ENCODE data around the gene ZSWIM8.
"Not testable (repeated sequence)": the region's sequence is repeated elsewhere in the genome, so short reads cannot be mapped to it uniquely, and the experiment has no call there.

ZSWIM8 gene

DNA sequence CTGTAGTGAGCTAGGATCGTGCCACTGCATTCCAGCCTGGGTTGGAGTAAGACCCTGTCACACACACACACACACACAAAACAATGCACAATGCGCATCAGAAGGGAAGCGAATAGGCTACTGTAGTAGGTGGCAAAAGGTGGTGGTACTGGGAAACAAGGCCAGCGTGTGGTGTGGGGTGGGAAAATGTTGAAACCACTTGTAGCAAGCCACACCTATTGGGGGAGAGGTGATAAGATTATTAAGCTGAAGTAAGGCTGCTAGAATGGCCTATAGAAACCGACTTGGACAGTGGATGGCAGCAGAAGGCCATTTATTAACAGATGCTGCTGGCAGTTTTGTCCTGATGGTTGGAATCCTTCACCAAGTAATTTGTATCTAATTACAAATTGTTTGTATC is 10.8 kb upstream of the ZSWIM8 start:
- DNase-seq (ENCODE audit: low spot score) = no peak

DNA sequence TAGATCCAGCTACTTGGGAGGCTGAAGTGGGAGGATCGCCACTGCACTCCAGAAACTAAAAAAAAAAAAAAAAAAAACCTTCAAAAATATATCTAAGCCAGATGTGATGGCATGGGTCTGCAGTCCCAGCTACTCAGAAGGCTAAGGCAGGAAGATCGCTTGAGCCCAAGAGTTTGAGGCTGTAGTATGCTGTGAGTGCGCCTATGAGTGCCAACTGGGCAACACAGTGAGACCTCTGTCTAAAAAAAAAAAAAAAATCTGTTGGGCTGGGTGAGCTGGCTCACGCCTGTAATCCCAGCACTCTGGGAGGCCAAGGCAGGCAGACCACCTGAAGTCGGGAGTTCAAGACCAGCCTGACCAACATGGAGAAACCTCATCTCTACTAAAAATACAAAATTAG is 6.4 kb upstream of the ZSWIM8 start:
- no peak for DNase-seq (ENCODE audit: low spot score)

DNA sequence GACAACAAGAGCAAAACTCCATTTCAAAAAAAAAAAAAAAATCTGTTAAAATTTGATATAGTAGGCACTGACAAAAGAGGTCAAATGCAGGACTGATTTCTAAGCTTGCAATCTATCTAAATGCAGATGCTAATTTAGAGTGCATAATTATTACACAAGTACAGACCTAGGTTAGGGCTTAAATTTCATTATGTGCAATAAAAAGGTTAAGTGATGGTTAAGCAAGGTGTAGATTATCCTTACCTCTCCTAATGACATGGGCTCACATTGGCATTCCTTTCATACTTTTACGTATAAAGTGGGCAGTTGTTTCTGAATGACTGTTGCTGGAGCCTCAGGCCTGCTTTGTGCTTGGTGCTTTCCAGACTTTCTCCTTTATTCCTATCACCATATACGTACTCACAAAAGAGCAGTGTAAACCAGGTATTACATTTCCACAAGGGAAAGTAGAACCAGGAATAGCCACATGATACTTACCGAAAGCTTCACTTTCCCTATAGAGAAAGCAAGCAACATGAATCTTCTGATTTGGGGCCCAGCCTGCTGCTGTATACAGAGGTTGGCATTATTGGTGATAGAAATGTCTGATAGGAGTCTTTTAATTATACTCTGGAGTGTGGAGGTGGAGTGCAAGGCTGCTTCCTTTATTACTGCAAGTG is 5.7 kb upstream of the ZSWIM8 start:
- DNase-seq (ENCODE audit: low spot score) = no peak

DNA sequence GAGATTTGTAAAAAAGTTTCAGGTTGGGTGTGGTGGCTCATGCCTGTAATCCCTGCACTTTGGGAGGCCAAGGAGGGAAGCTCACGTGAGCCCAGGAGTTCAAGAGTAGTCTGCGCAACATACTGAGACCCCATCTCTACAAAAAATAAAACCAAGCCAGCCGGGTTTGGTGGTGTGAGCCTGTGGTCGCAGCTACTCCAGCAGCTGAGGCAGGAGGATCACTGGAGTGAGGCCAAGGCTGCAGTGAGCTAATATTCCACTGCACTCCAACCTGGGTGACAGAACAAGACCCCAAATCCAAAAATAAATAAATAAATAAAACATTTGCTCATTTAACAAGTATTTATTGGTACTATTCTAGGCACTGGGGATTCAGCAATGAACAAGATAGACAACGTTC is 5.1 kb upstream of the ZSWIM8 start:
- no peak for DNase-seq (ENCODE audit: low spot score)

DNA sequence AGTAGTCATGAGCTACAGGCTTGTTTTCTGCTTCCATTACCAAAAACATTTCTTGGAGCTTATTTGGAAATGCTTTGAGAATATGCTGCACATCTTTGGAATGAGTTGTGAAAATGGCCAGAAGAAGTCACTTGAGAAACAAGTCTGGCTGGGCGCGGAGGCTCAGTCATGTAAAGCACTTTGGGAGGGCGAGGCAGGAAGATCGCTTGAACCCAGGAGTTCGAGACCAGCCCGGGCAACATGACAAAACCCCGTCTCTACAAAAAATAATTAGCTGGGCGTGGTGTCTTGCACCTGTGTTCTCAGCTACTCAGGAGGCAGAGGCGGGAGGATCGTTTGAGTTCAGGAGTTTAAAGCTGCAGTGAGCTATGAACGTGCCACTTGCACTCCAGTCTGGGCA is 4.4 kb upstream of the ZSWIM8 start:
- DNase-seq (ENCODE audit: low spot score) = no peak

DNA sequence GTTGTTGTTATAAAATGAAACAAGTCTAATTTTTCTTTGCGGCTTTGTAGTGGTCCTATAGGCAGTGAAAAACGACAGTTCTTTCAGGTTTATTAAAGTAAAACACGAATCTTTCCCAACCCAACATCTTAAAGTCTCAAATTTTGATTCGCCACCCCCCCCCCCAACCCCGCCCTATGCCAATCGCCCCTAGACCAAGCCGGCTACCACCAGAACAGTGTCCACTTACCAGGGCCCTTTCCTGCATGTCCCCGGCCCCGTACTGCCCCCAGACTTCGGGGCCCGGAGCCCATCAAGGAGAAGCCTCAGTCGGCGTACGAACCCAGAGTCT is 3.9 kb upstream of the ZSWIM8 start:
- no peak for DNase-seq (ENCODE audit: low spot score)

DNA sequence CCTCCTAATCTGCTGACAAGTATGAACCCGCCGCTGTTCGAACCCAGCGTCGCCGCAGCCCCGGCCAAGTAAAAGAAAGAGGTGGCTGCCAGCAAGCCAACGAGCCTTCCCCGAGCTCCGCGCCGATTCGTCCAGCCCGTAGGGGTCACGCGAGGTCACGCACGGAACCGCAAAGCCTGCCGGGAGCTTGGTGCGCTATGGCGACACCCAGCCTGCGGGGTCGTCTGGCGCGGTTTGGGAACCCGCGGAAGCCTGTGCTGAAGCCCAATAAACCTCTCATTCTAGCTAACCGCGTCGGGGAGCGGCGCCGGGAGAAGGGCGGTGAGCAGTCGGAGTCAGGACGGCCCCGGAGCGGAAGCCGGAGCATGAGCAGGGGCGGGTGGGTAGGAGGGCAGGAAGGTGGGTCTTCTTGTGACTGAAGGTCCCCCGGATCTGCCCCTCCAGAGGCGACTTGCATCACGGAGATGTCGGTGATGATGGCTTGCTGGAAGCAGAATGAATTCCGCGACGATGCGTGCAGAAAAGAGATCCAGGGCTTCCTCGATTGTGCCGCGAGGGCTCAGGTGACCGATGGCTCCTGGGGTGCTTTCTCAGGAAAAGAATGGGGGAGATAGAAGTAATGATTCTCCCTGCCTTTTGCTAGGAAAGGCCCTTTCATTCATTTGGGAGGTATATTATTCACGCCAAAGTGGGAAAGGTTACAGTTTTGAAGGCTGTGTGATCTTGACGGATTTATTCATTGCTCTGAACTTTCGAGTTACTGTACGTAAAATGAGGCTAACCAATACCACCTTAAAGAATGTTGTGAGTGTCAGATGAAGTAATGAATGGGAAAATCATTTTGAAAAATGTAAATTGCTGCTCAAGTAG is 3.3 kb upstream of the ZSWIM8 start, which contains the start of gene CHCHD1:
TSS of gene CHCHD1 (plus strand) at position 170 of the 870 bp plus-strand sequence. CDS start at position 198, 28 bp downstream.
- peak; percentile 81 for DNase-seq (ENCODE audit: low spot score)

DNA sequence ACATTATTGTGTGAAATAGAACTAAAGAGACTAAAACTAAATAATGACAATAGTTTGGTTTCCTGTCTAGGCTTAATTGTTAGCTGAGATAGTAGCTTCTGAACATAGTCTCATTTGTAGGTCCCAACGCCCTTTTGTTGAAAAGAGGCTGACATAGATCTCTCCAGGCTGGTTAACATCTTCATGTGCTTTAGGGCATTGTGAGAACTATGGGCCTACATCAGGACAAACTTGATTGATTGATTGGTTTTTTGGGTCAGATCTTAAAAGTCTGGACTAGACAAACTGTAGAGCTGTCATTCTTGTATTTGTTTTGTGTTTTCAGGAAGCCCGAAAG is 2.7 kb upstream of the ZSWIM8 start:
- no peak for DNase-seq (ENCODE audit: low spot score)

DNA sequence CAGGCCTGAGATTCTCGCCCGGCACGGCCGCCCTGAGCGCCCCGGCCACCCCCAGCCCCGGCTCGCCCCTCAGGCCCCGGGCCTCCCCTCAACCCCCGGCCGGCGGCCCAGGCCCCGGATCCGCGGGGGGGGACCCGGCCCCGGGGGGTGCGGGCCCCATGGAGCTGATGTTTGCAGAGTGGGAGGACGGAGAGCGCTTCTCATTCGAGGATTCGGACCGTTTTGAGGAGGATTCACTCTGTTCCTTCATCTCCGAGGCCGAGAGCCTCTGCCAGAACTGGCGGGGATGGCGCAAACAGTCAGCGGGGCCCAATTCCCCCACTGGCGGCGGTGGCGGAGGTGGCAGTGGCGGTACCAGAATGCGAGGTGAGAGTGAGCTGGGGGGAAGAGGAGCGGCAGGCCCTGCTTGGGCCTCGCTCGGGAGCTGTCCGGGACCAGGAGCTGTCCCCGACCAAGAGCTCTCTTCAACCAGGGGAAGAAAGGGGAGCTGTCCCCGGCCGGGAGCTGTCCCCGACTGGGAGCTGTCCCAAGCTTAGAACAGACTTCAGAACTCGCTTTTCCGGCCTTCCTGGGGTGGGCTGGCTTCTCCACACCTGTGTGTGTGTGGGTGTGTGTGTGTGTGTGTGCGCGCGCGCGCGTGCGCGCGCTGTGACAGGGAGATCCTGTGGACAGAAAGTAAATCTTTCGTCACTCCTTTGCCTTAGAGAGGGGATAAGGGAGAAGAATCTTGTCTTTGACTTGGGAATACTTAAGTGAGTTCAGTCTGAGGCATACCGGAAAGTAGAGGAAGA is 510 bp downstream of the ZSWIM8 start:
- peak; percentile 42 for DNase-seq (ENCODE audit: low spot score)

DNA sequence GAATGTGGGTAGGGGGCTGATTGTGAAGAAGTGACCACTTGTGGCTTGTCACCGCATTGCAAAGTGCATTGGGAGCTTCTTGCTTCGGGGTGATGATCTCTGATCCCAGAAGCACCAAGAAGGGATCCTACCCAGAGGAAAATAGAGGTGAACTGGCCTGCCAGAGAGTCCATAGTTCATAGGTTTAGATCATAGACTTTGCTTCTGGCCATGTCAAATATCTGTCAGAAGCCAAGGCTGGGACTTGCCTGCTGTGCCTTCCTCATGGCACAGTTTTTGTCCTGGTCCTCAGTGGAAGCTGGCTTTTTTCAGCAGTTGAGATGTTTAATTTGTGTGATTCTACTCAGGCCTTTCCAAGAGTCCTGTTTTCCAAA is 1.1 kb downstream of the ZSWIM8 start:
- no peak for DNase-seq (ENCODE audit: low spot score)

DNA sequence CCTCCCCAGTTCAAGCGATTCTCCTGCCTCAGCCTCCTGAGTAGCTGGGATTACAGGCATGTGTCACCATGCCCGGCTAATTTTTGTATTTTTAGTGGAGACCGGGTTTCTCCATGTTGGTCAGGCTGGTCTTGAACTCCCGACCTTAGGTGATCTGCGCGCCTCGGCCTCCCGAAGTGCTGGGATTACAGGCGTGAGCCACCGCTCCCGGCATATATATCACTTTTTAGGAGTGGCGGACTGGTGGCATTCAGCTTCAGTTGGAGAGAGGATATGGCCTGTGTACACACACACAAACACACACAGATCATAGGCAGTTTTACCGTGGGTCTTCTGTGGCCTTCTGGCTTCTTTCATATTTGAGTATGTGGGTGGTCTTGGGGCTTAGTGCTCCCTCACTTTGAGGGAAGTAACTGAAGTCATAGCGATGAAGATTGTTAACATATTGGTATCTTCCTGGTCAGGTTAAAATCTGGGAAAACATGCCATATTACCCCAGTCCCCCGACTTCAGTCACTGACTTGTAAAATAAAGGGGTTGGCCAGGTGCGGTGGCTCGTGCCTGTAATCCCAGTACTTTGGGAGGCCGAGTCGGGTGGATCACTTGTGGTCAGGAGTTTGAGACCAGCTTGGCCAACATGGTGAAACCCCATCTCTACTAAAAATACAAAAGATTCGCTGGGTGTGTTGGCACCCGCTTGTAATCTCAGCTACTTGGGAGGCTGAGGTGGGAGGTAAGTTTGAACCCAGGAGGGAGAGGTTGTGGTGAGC is 1.8 kb downstream of the ZSWIM8 start:
- not testable (repeated sequence) for DNase-seq (ENCODE audit: low spot score)

DNA sequence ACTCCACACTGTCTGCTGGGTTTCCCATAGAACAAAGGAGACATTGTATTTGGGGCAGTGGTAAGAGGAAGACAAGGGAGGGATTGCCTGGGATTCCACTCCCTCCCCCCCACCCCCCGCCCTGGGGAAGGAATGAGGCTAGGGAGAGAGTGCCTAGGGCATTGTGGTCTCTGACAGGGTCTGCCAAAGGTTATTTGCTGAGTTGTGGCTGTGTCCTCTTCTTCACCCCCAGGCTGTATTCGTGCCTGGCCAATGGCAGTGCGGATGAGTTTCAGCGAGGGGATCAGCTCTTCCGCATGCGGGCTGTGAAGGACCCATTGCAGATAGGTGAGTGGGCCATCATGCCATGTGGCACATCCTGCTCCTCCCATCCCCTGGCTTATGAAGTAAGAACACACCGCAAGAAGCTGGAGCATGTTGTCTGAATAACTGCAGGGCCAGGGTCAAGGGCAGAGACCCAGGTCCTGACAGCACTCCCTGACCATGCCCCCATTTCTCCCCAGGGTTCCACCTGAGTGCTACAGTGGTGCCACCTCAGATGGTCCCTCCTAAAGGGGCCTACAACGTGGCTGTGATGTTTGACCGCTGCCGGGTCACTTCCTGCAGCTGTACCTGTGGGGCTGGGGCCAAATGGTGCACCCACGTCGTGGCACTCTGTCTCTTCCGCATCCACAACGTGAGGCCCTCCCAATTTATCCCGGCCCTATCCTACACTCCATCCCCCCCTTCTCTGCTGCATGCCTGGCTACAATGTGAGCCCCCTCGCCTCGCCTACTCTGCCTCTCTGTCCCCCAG is 3.7 kb downstream of the ZSWIM8 start:
- DNase-seq (ENCODE audit: low spot score) = no peak

DNA sequence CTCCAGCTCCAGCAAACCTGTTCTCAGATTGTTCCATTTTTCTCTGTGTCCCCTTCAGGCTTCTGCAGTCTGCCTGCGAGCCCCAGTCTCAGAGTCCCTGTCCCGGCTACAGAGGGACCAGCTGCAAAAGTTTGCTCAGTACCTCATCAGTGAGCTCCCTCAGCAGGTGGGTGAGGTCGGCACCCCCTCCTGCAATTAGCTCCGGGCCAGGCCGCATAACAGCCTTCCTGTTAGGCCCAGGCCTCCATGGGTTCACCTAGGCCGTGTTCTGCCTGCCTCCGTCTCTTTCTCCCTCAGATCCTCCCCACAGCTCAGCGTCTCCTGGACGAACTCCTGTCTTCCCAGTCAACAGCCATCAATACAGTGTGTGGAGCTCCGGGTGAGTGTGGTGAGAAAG is 4.3 kb downstream of the ZSWIM8 start:
- no peak for DNase-seq (ENCODE audit: low spot score)

DNA sequence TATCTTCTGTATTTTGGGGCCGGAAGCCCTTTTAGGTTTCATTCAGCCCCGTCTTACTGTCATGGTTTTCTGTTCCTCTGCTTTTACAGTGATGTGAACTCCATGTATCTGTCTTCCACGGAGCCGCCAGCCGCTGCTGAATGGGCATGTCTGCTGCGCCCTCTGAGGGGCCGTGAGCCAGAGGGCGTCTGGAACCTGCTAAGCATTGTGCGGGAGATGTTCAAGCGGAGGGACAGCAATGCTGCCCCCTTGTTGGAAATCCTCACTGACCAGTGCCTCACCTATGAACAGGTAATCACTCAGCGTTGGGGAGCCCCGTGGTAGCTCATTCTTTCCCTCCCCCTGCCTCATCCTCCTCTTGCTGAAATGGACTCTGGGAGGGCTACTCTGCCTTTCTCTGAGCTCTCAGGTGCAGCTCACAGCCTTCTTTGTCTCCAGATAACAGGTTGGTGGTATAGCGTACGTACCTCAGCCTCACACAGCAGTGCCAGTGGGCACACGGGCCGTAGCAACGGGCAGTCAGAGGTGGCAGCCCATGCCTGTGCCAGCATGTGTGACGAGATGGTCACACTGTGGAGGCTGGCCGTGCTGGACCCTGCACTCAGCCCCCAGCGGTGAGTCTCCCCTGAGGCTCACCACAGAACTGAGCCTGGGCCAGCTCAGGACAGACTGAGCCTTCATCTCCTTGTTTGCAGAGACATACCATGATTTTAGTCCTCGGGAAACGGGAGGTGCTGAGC is 5.7 kb downstream of the ZSWIM8 start:
- DNase-seq (ENCODE audit: low spot score) = no peak

DNA sequence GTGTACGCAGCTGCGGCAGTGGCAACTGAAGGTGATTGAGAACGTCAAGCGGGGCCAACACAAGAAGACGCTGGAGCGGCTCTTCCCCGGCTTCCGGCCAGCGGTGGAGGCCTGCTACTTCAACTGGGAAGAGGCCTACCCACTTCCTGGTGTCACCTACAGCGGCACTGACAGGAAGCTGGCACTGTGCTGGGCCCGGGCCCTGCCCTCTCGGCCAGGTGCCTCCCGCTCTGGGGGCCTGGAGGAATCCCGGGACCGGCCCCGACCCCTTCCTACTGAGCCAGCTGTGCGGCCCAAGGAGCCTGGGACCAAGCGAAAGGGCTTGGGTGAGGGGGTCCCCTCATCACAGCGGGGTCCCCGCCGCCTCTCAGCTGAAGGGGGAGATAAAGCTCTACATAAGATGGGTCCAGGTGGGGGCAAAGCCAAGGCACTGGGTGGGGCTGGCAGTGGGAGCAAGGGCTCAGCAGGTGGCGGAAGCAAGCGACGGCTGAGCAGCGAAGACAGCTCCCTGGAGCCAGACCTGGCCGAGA is 6.5 kb downstream of the ZSWIM8 start:
- DNase-seq (ENCODE audit: low spot score) = no peak

DNA sequence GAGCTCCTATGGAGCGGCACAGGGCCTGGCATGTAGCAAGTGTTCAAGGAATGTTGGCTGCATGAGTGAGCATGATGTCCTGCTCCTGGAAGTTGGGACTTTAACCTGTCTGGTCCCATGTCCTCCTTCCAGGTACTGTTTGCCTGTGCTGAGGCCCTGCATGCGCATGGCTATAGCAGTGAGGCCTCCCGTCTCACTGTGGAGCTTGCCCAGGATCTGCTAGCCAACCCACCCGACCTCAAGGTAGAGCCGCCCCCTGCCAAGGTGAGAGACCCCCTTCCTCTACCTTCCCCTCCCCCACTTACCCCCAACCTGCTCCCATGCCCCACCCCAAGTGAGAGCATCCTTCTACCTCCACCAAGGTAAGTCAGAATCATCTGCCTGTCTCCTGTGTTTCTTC is 8.1 kb downstream of the ZSWIM8 start:
- no peak for DNase-seq (ENCODE audit: low spot score)

DNA sequence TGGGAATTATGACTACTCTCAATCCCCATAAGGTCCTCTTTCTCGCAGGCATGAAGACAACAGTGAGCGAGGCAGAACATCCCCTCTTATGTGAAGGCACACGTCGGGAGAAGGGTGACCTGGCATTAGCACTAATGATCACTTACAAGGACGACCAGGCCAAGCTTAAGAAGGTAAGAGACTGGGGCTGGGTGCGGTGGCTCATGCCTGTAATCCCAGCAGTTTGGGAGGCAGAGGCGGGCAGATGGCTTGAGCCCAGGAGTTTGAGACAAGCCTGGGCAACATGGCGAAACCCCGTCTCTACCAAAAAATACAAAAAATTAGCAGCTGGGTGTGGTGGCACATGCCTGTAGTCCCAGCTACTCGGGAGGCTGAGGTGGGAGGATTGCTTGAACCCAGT is 10.1 kb downstream of the ZSWIM8 start:
- not testable (repeated sequence) for DNase-seq (ENCODE audit: low spot score)

DNA sequence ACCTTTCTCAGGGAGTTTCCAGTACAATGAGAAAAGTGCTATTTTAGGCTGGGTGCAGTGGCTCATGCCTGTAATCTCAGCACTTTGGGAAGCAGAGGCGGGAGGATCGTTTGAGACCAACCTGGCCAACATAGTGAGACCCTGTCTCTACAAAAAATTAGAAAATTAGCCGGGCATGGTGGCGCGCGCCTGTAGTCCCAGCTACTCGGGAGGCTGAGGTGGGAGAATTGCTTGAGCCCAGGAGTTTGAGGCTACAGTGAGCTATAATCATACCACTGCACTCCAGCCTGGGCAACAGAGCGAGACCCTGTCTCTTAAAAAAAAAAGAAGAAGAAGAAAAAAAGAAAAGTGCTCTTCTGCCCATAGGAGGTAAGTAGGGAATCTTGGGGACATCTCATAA is 10.6 kb downstream of the ZSWIM8 start:
- not testable (repeated sequence) for DNase-seq (ENCODE audit: low spot score)

DNA sequence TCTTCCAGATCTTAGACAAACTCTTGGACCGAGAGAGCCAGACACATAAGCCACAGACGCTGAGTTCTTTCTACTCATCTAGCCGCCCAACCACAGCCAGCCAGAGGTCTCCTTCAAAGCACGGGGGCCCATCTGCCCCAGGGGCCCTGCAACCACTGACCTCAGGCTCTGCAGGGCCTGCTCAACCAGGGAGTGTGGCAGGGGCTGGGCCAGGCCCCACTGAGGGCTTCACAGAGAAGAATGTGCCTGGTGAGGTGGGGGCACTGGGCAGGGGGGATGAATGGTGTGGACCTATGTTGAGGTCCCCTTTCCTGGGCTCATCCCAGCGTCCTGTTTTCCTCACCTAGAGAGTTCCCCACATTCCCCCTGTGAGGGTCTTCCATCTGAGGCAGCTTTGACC is 11.4 kb downstream of the ZSWIM8 start:
- no peak for DNase-seq (ENCODE audit: low spot score)

DNA sequence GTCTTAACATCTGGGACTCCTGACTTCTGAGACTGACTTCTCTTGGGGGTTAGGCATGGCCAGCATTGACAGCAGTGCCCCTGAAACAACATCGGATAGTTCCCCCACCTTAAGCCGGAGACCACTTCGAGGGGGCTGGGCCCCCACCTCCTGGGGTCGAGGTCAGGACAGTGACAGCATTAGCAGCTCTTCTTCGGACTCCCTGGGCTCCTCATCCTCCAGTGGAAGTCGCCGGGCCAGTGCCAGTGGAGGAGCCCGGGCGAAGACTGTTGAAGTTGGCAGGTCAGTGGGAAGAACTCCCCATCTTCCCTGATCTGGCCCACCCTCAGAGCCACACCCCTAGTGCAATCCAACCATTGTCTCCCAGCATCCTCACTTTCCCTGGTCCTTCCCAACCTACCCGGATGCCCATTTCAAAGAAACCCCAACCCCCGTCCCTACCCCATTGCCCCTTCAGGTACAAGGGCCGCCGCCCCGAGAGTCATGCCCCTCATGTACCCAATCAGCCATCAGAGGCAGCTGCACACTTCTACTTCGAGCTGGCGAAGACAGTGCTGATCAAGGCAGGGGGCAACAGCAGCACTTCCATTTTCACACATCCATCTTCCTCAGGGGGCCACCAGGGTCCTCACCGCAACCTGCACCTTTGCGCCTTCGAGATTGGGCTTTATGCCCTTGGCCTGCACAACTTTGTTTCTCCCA is 12.1 kb downstream of the ZSWIM8 start:
- DNase-seq (ENCODE audit: low spot score) = no peak
